Neural progenitor cell (in vitro differentiated cells): Measurements from ENCODE around the gene NNMT.

Experiments used
- CTCF ChIP-seq: fragments of 200-600 bp; sonication (generic); IDR thresholded peaks from 2 replicates; pipeline ENCODE4 v1.5.1; 2017; ENCODE audit warnings: antibody characterized with exemption, mild to moderate bottlenecking
- EZH2 ChIP-seq: fragments of 200-600 bp; sonication (generic); IDR thresholded peaks from 2 replicates; pipeline ENCODE4 v1.6.1; 2017; ENCODE audit warnings: antibody characterized with exemption, mild to moderate bottlenecking, moderate library complexity
- EZH2phosphoT487 ChIP-seq: fragments of 200-600 bp; sonication (generic); IDR thresholded peaks from 2 replicates; pipeline ENCODE4 v1.6.1; 2017; ENCODE audit warnings: antibody characterized with exemption

GRCh38 chr11:114251815-114252337, 44.3 kb upstream of the NNMT start:
- TF ChIP-seq CTCF (peak; percentile 36), EZH2 (no peak), EZH2phosphoT487 (no peak)
